CD4-positive, alpha-beta memory T cell (primary cell): ENCODE measurements around the gene ZNF273. TPM values are rescaled to one million over a fixed set of nuclear protein-coding genes. Genes with fewer than 3 reads are reported as not detected.

Experiments
- CTCF ChIA-PET: fragments of 350-600 bp; sonication (Branson Sonifier 250); formaldehyde crosslinking; loops from one replicate; lab custom pipeline; 2021; ENCODE audit warnings: inconsistent platforms; ENCODE audit not compliant: partially characterized antibody; lab: Charles Lee
- POLR2A ChIA-PET: fragments of 350-600 bp; sonication (Branson Sonifier 250); formaldehyde crosslinking; loops from one replicate; lab custom pipeline; 2021; ENCODE audit not compliant: partially characterized antibody; lab: Charles Lee
- DNase-seq, 5 donors: peaks; one replicate each; pipeline versions ENCODE4 v3.0.0 to v3.0.0-alpha.2; 2020 to 2022; ENCODE audit warnings: mixed read lengths in 1 of 5
- H3K27ac ChIP-seq: one replicate; pipeline ENCODE4 v1.7.0; 2013; ENCODE audit warnings: low read depth, low read length
- H3K27me3 ChIP-seq: 2 replicates; pipeline ENCODE4 v1.7.0; 2013; ENCODE audit warnings: mild to moderate bottlenecking, low read length, moderate library complexity; ENCODE audit not compliant: insufficient read depth
- H3K36me3 ChIP-seq: 2 replicates; pipeline ENCODE4 v1.7.0; 2013; ENCODE audit warnings: mild to moderate bottlenecking, low read length, moderate library complexity; ENCODE audit not compliant: insufficient read depth
- H3K4me1 ChIP-seq: 2 replicates; pipeline ENCODE4 v1.7.0; 2013; ENCODE audit warnings: mild to moderate bottlenecking, low read length, moderate library complexity; ENCODE audit not compliant: insufficient read depth
- H3K4me3 ChIP-seq, 2 donors: one replicate each; pipeline ENCODE4 v1.7.0; 2013; ENCODE audit warnings: low read length in 2 of 2, mild to moderate bottlenecking in 1 of 2
- H3K9me3 ChIP-seq, 2 donors: one replicate each; pipeline ENCODE4 v1.7.0; 2013; ENCODE audit warnings: low read length in 2 of 2, control low read depth in 1 of 2; ENCODE audit not compliant: control insufficient read depth in 1 of 2
- H3K27ac Mint-ChIP-seq, 7 donors: one replicate each; pipeline ENCODE4 v1.8.0; 2020 to 2021; ENCODE audit warnings: mixed read lengths in 7 of 7, mild to moderate bottlenecking in 6 of 7, inconsistent platforms in 3 of 7, moderate library complexity in 3 of 7
- H3K27me3 Mint-ChIP-seq, 2 donors: one replicate each; pipeline ENCODE4 v1.8.0; 2020 to 2021; ENCODE audit warnings: mixed read lengths in 2 of 2
- H3K36me3 Mint-ChIP-seq, 2 donors: one replicate each; pipeline ENCODE4 v1.8.0; 2020 to 2021; ENCODE audit warnings: mixed read lengths in 2 of 2, inconsistent platforms in 1 of 2, mild to moderate bottlenecking in 1 of 2
- H3K4me1 Mint-ChIP-seq, 4 donors: one replicate each; pipeline ENCODE4 v1.8.0; 2020 to 2021; ENCODE audit warnings: mixed read lengths in 4 of 4, mild to moderate bottlenecking in 1 of 4
- H3K4me3 Mint-ChIP-seq, 8 donors: one replicate each; pipeline ENCODE4 v1.8.0; 2020 to 2021; ENCODE audit warnings: mixed read lengths in 8 of 8, mild to moderate bottlenecking in 7 of 8, moderate library complexity in 6 of 8, inconsistent platforms in 3 of 8
- H3K9me3 Mint-ChIP-seq, 8 donors: one replicate each; pipeline ENCODE4 v1.8.0; 2020 to 2021; ENCODE audit warnings: mixed read lengths in 8 of 8, mild to moderate bottlenecking in 5 of 8, inconsistent platforms in 3 of 8, moderate library complexity in 1 of 8
- intact Hi-C: fragments of 100-400 bp; cut with micrococcal nuclease; formaldehyde crosslinking; loops from one replicate; pipeline ENCODE4 v1.15.1; 2023
- polyA plus RNA-seq, 2 donors: library from polyadenylated mRNA; unstranded; fragments of 300-500 nt; fragmentation: Illumina TruSeq; gene quantifications; one replicate each; pipeline ENCODE4 v1.2.3, GENCODE V29; 2021
- total RNA-seq, 2 experiments: library from RNA; stranded (reverse); gene quantifications; one replicate each; pipeline ENCODE4 v1.2.3, GENCODE V29; 2021

The ZNF273 gene
- total and polyA plus RNA-seq, 4 experiments from 2014 or later = 5.0 to 8.9 (median 6.7) TPM

- Histone ChIP-seq H3K36me3 (no peaks in the 10 kb centered on the region), H3K4me3 (no peak overlapping the region), H3K4me1 (no peaks in the 10 kb centered on the region), H3K27me3 (no peaks in the 10 kb centered on the region), H3K9me3 (no peaks in the 10 kb centered on the region), H3K27ac (no peak overlapping the region)
- Mint-ChIP-seq H3K4me1 (peaks cover 2 to 39% (median 12%) of the 10 kb centered on the region in 4 donors), H3K36me3 (no peaks in the 10 kb centered on the region), H3K4me3 (peak overlapping the region; percentile 55 to 79 (median 68)), H3K27ac (peak overlapping the region in 1 of 7 donors; percentile 53), H3K27me3 (peaks cover 45 to 57% of the 10 kb centered on the region in 2 donors), H3K9me3 (peaks cover 0 to 9% (median under 1%) of the 10 kb centered on the region in 8 donors)
- intact Hi-C loops = no loop called here
- ChIA-PET POLR2A (no interaction called here), CTCF (no interaction called here)
- peak in 1 of 5 donors; percentile 14 for DNase-seq
Measured at GRCh38 chr7:64882341-64883112, 20.5 kb upstream of the ZNF273 start.

- Mint-ChIP-seq H3K27me3 (peaks cover 47 to 56% of the 10 kb centered on the region in 2 donors), H3K36me3 (no peaks in the 10 kb centered on the region), H3K4me3 (peak overlapping the region; percentile 20 to 79 (median 66)), H3K27ac (no peak overlapping the region), H3K4me1 (peaks cover 3 to 39% (median 12%) of the 10 kb centered on the region in 4 donors), H3K9me3 (peaks cover 0 to 9% (median under 1%) of the 10 kb centered on the region in 8 donors)
- intact Hi-C loops = no loop called here
- DNase-seq = no peak
- H3K27ac ChIP-seq = no peak overlapping the region
- H3K9me3 ChIP-seq = no peaks in the 10 kb centered on the region
- ChIA-PET CTCF (no interaction called here), POLR2A (no interaction called here)
- H3K4me1 ChIP-seq = peaks cover 6% of the 10 kb centered on the region
- no peaks in the 10 kb centered on the region for H3K27me3 ChIP-seq
- H3K36me3 ChIP-seq = no peaks in the 10 kb centered on the region
- H3K4me3 ChIP-seq = no peak overlapping the region
Measured at GRCh38 chr7:64883113-64883905, 19.8 kb upstream of the ZNF273 start.

GRCh38 chr7:64884085-64884912 lies 18.8 kb upstream of the ZNF273 start:
- intact Hi-C loops = no loop called here
- no peak for DNase-seq
- CTCF ChIA-PET = no interaction called here
- Mint-ChIP-seq H3K4me3 (peak overlapping the region in 2 of 8 donors; percentile 13 to 44), H3K27me3 (peaks cover 50 to 55% of the 10 kb centered on the region in 2 donors), H3K36me3 (no peaks in the 10 kb centered on the region), H3K27ac (no peak overlapping the region), H3K9me3 (peaks cover 0 to 6% (median 0%) of the 10 kb centered on the region in 8 donors), H3K4me1 (peaks cover 5 to 39% (median 14%) of the 10 kb centered on the region in 4 donors)
- POLR2A ChIA-PET = no interaction called here
- H3K9me3 ChIP-seq = no peaks in the 10 kb centered on the region
- peaks cover 14% of the 10 kb centered on the region for H3K4me1 ChIP-seq
- no peaks in the 10 kb centered on the region for H3K36me3 ChIP-seq
- no peak overlapping the region for H3K27ac ChIP-seq
- no peaks in the 10 kb centered on the region for H3K27me3 ChIP-seq
- H3K4me3 ChIP-seq = no peak overlapping the region

GRCh38 chr7:64884913-64885370 lies 18.1 kb upstream of the ZNF273 start:
- POLR2A ChIA-PET = no interaction called here
- intact Hi-C loops = loop anchor here (5.0 kb wide), 1 partner anchor 122 kb away; the partner anchor contains the start of gene ERV3-1

GRCh38 chr7:64885520-64886240 lies 17.4 kb upstream of the ZNF273 start:
- H3K4me3 ChIP-seq = no peak overlapping the region
- H3K36me3 ChIP-seq = no peaks in the 10 kb centered on the region
- DNase-seq = no peak
- peaks cover 18% of the 10 kb centered on the region for H3K4me1 ChIP-seq
- Mint-ChIP-seq H3K9me3 (peaks cover 0 to 6% (median 0%) of the 10 kb centered on the region in 8 donors), H3K4me3 (peak overlapping the region in 1 of 8 donors; percentile 60), H3K4me1 (peaks cover 5 to 35% (median 14%) of the 10 kb centered on the region in 4 donors), H3K27ac (no peak overlapping the region), H3K36me3 (no peaks in the 10 kb centered on the region), H3K27me3 (peaks cover 49 to 53% of the 10 kb centered on the region in 2 donors)
- H3K27me3 ChIP-seq = peaks cover 5% of the 10 kb centered on the region
- ChIA-PET CTCF (interaction anchor here (1.2 kb wide), 1 partner anchor 10 kb away, joined by 3 read pairs; no protein-coding TSS in a partner anchor), POLR2A (no interaction called here)
- intact Hi-C loops = loop anchor here (5.0 kb wide), 1 partner anchor 122 kb away; the partner anchor contains the start of gene ERV3-1
- no peak overlapping the region for H3K27ac ChIP-seq
- H3K9me3 ChIP-seq = no peaks in the 10 kb centered on the region

More at GRCh38 chr7:64884913-64885370, 18.1 kb upstream of the ZNF273 start:
- H3K27me3 ChIP-seq = peaks cover 5% of the 10 kb centered on the region
- Mint-ChIP-seq H3K4me3 (no peak overlapping the region), H3K36me3 (no peaks in the 10 kb centered on the region), H3K27me3 (peaks cover 50 to 54% of the 10 kb centered on the region in 2 donors), H3K27ac (no peak overlapping the region), H3K4me1 (peaks cover 5 to 35% (median 14%) of the 10 kb centered on the region in 4 donors), H3K9me3 (peaks cover 0 to 6% (median 0%) of the 10 kb centered on the region in 8 donors)
- CTCF ChIA-PET = no interaction called here
- no peak overlapping the region for H3K27ac ChIP-seq
- H3K4me1 ChIP-seq = peaks cover 18% of the 10 kb centered on the region
- no peak for DNase-seq
- H3K36me3 ChIP-seq = no peaks in the 10 kb centered on the region
- H3K9me3 ChIP-seq = no peaks in the 10 kb centered on the region
- no peak overlapping the region for H3K4me3 ChIP-seq

- Mint-ChIP-seq H3K36me3 (no peaks in the 10 kb centered on the region), H3K4me3 (peak overlapping the region in 6 of 8 donors; percentile 21 to 52 (median 28)), H3K4me1 (peaks cover 5 to 34% (median 14%) of the 10 kb centered on the region in 4 donors), H3K27ac (no peak overlapping the region), H3K9me3 (peaks cover 0 to 3% (median 0%) of the 10 kb centered on the region in 8 donors), H3K27me3 (peaks cover 42 to 46% of the 10 kb centered on the region in 2 donors)
- ChIA-PET CTCF (no interaction called here), POLR2A (no interaction called here)
- Histone ChIP-seq H3K36me3 (no peaks in the 10 kb centered on the region), H3K27ac (no peak overlapping the region), H3K4me1 (peaks cover 18% of the 10 kb centered on the region), H3K9me3 (no peaks in the 10 kb centered on the region), H3K27me3 (peaks cover 5% of the 10 kb centered on the region), H3K4me3 (no peak overlapping the region)
- DNase-seq = no peak
- intact Hi-C loops = loop anchor here (5.0 kb wide), 1 partner anchor 120 kb away; the partner anchor contains the start of gene ERV3-1
Measured at GRCh38 chr7:64886956-64887545, 16.0 kb upstream of the ZNF273 start.
